Measurements from ENCODE around the gene CAPZA1. TPM values are rescaled to one million over a fixed set of nuclear protein-coding genes. Genes with fewer than 3 reads are reported as not detected.

Gene CAPZA1
- total RNA-seq, 1 experiment from 2014 or later: 171 TPM

- peaks cover 7% of the 10 kb centered on the region for H3K36me3 ChIP-seq (ENCODE audit: insufficient read depth, low read length, poor library complexity, severe bottlenecking)
- POLR2A ChIA-PET (ENCODE audit: low non-redundant PET): no interaction called here
- H3K27ac ChIP-seq (ENCODE audit: low read depth, low read length, poor library complexity, severe bottlenecking): no peak overlapping the region
These were observed 23.4 kb downstream of the CAPZA1 start for GRCh38 chr1:112643080-112643479.

GRCh38 chr1:112646225-112646624 lies 26.6 kb downstream of the CAPZA1 start:
- H3K9me3 ChIP-seq (ENCODE audit: low read depth, low read length, poor library complexity, severe bottlenecking): no peaks in the 10 kb centered on the region
- DNase-seq (ENCODE audit: low spot score): no peak
- intact Hi-C loops (cut with micrococcal nuclease; ENCODE audit: unreplicated experiment): no loop called here
- H3K36me3 ChIP-seq (ENCODE audit: insufficient read depth, low read length, poor library complexity, severe bottlenecking): peaks cover 33% of the 10 kb centered on the region
- H3K27ac ChIP-seq (ENCODE audit: low read depth, low read length, poor library complexity, severe bottlenecking): no peak overlapping the region
- TF ChIP-seq CTCF (conservative IDR thresholded peaks at IDR 0.05; ENCODE audit: low read depth, low read length) (no peak), EZH2 (IDR thresholded peaks at IDR 0.05; ENCODE audit: borderline replicate concordance, low read depth, low read length, poor library complexity, severe bottlenecking) (no peak)
- H3K27me3 ChIP-seq (replicated peaks; ENCODE audit: insufficient read depth, low read depth, low read length, poor library complexity): no peaks in the 10 kb centered on the region
- no peaks in the 10 kb centered on the region for H3K4me1 ChIP-seq (ENCODE audit: insufficient read depth, low read length, poor library complexity, severe bottlenecking)
- no TSS peak for BruUV-seq (replicated peaks)
- no peak overlapping the region for H3K4me3 ChIP-seq (ENCODE audit: low read depth, low read length, poor library complexity, severe bottlenecking)
- POLR2A ChIA-PET (ENCODE audit: low non-redundant PET): no interaction called here
- CTCF ChIA-PET: no interaction called here

More at GRCh38 chr1:112643080-112643479, 23.4 kb downstream of the CAPZA1 start:
- BruUV-seq (replicated peaks): no TSS peak
- no peak for DNase-seq (ENCODE audit: low spot score)
- no peaks in the 10 kb centered on the region for H3K9me3 ChIP-seq (ENCODE audit: low read depth, low read length, poor library complexity, severe bottlenecking)
- H3K4me1 ChIP-seq (ENCODE audit: insufficient read depth, low read length, poor library complexity, severe bottlenecking): no peaks in the 10 kb centered on the region
- H3K27me3 ChIP-seq (replicated peaks; ENCODE audit: insufficient read depth, low read depth, low read length, poor library complexity): no peaks in the 10 kb centered on the region
- CTCF ChIA-PET: no interaction called here
- no peak overlapping the region for H3K4me3 ChIP-seq (ENCODE audit: low read depth, low read length, poor library complexity, severe bottlenecking)
- TF ChIP-seq EZH2 (IDR thresholded peaks at IDR 0.05; ENCODE audit: borderline replicate concordance, low read depth, low read length, poor library complexity, severe bottlenecking) (no peak), CTCF (conservative IDR thresholded peaks at IDR 0.05; ENCODE audit: low read depth, low read length) (no peak)
- intact Hi-C loops (cut with micrococcal nuclease; ENCODE audit: unreplicated experiment): no loop called here

- Histone ChIP-seq H3K4me3 (ENCODE audit: low read depth, low read length, poor library complexity, severe bottlenecking) (no peak overlapping the region), H3K27me3 (replicated peaks; ENCODE audit: insufficient read depth, low read depth, low read length, poor library complexity) (no peaks in the 10 kb centered on the region), H3K36me3 (ENCODE audit: insufficient read depth, low read length, poor library complexity, severe bottlenecking) (peaks cover 59% of the 10 kb centered on the region), H3K4me1 (ENCODE audit: insufficient read depth, low read length, poor library complexity, severe bottlenecking) (no peaks in the 10 kb centered on the region), H3K27ac (ENCODE audit: low read depth, low read length, poor library complexity, severe bottlenecking) (no peak overlapping the region), H3K9me3 (ENCODE audit: low read depth, low read length, poor library complexity, severe bottlenecking) (no peaks in the 10 kb centered on the region)
- no TSS peak for BruUV-seq (replicated peaks)
- no peak for TF ChIP-seq EZH2 (IDR thresholded peaks at IDR 0.05; ENCODE audit: borderline replicate concordance, low read depth, low read length, poor library complexity, severe bottlenecking)
- TF ChIP-seq CTCF (conservative IDR thresholded peaks at IDR 0.05; ENCODE audit: low read depth, low read length): no peak
- CTCF ChIA-PET: interaction anchor here (0.6 kb wide), 1 partner anchor 163 kb away, joined by 3 read pairs; no protein-coding TSS in a partner anchor
- DNase-seq (ENCODE audit: low spot score): no peak
- POLR2A ChIA-PET (ENCODE audit: low non-redundant PET): no interaction called here
- intact Hi-C loops (cut with micrococcal nuclease; ENCODE audit: unreplicated experiment): no loop called here
These were observed 31.6 kb downstream of the CAPZA1 start for GRCh38 chr1:112651205-112651604.
